Left renal pelvis (tissue), 4 donors: ENCODE measurements around the gene FCRL2. TPM values are rescaled to one million over a fixed set of nuclear protein-coding genes. Genes with fewer than 3 reads are reported as not detected.

Experiments
- polyA plus RNA-seq, 4 donors: library from polyadenylated mRNA; unstranded; fragments of 120-200 nt; gene quantifications; one replicate each; pipeline ENCODE4 v1.2.1, GENCODE V29; 2013; ENCODE audit not compliant: insufficient read length in 4 of 4

FCRL2 gene
- polyA plus RNA-seq, 4 donors: 0.18 TPM; not detected in 3

Other genes with a start within 250 kb of the FCRL2 start
- under 1 TPM in 3 of 4 donors, not detected in 1; 0.09 to 0.14 (median 0.14) TPM for gene FCRL5, start 224.6 kb downstream of the FCRL2 start, polyA plus RNA-seq
- not detected for gene FCRL4, start 179.0 kb downstream of the FCRL2 start, polyA plus RNA-seq
- gene FCRL3, start 76.4 kb downstream of the FCRL2 start, polyA plus RNA-seq: under 1 TPM in 2 of 4 donors, not detected in 2; 0.07 to 0.26 TPM
- gene FCRL1, start 43.0 kb upstream of the FCRL2 start, polyA plus RNA-seq: under 1 TPM in 1 of 4 donors, not detected in 3; 0.74 TPM
- under 1 TPM in 1 of 4 donors, not detected in 3; 0.41 TPM for gene CD5L, start 64.7 kb upstream of the FCRL2 start, polyA plus RNA-seq
- gene KIRREL1, start 216.5 kb upstream of the FCRL2 start, polyA plus RNA-seq: 100 to 1,000 TPM; 144 to 175 (median 169) TPM